SU-DHL-6 (cell line): ENCODE results near the gene ADSS2.

Source experiments
- H2AFZ ChIP-seq: fragments of 200-600 bp; sonication (generic); 2 replicates; pipeline ENCODE4 v1.6.1; 2014; ENCODE audit warnings: low read depth, mild to moderate bottlenecking, moderate library complexity, mixed read lengths, antibody characterized with exemption, low read length; ENCODE audit not compliant: severe bottlenecking
- H3F3A ChIP-seq: fragments of 200-600 bp; shearing (Covaris generic); 2 replicates; pipeline ENCODE4 v1.6.0; 2016; ENCODE audit warnings: antibody characterized with exemption, mild to moderate bottlenecking; ENCODE audit not compliant: insufficient read depth
- H3K27ac ChIP-seq: fragments of 200-600 bp; sonication (generic); 2 replicates; pipeline ENCODE4 v1.5.1; 2016; ENCODE audit warnings: low read depth, mild to moderate bottlenecking, low read length, moderate library complexity, mixed read lengths
- H3K27me3 ChIP-seq: fragments of 200-600 bp; sonication (generic), shearing (Covaris generic); 2 replicates; pipeline ENCODE4 v1.6.0; 2014; ENCODE audit warnings: mild to moderate bottlenecking, low read length
- H3K36me3 ChIP-seq: fragments of 200-600 bp; sonication (generic); 2 replicates; pipeline ENCODE4 v1.6.1; 2014; ENCODE audit warnings: mild to moderate bottlenecking, low read length, mixed read lengths
- H3K4me2 ChIP-seq: fragments of 300-600, 200-600 bp; shearing (Covaris generic), sonication (generic); 2 replicates; pipeline ENCODE4 v1.6.0; 2014; ENCODE audit warnings: low read length, low read depth, mild to moderate bottlenecking; ENCODE audit not compliant: poor library complexity, severe bottlenecking
- H3K4me3 ChIP-seq: fragments of 200-600 bp; sonication (generic); 2 replicates; pipeline ENCODE4 v1.5.1; 2014; ENCODE audit warnings: antibody characterized with exemption, low read length, mild to moderate bottlenecking, mixed read lengths; ENCODE audit not compliant: insufficient read depth, poor library complexity, severe bottlenecking
- H3K79me2 ChIP-seq: fragments of 200-600 bp; sonication (generic); 2 replicates; pipeline ENCODE4 v1.6.1; 2014; ENCODE audit warnings: mild to moderate bottlenecking, low read length, moderate library complexity; ENCODE audit not compliant: insufficient read depth
- H3K9ac ChIP-seq: fragments of 200-600 bp; sonication (generic); 2 replicates; pipeline ENCODE4 v1.7.0; 2014; ENCODE audit warnings: mild to moderate bottlenecking, low read length
- H3K9me2 ChIP-seq: fragments of 200-600 bp; sonication (generic); replicated peaks from 2 replicates; pipeline ENCODE4 v1.6.1; 2014; ENCODE audit warnings: low read length; ENCODE audit not compliant: insufficient read depth
- H3K9me3 ChIP-seq: fragments of 200-600 bp; sonication (generic); 2 replicates; pipeline ENCODE4 v1.6.1; 2014; ENCODE audit warnings: low read length, mixed read lengths; ENCODE audit not compliant: insufficient read depth
- H4K20me1 ChIP-seq: fragments of 200-600 bp; sonication (generic); 2 replicates; pipeline ENCODE4 v1.6.1; 2014; ENCODE audit warnings: low read depth, mild to moderate bottlenecking, antibody characterized with exemption, low read length, moderate library complexity, mixed read lengths
- CTCF ChIP-seq: fragments of 200-600 bp; sonication (generic); IDR thresholded peaks from one replicate; pipeline ENCODE4 v1.5.1; 2017; ENCODE audit warnings: antibody characterized with exemption, mild to moderate bottlenecking, low read length, moderate library complexity; ENCODE audit not compliant: insufficient read depth, poor library complexity, severe bottlenecking
- EZH2phosphoT487 ChIP-seq: fragments of 200-600 bp; sonication (generic), shearing (Covaris generic); conservative IDR thresholded peaks from 2 replicates; pipeline ENCODE4 v1.6.1; 2018; ENCODE audit warnings: mild to moderate bottlenecking, antibody characterized with exemption, low read length, moderate library complexity, mixed read lengths

ADSS2 gene

DNA sequence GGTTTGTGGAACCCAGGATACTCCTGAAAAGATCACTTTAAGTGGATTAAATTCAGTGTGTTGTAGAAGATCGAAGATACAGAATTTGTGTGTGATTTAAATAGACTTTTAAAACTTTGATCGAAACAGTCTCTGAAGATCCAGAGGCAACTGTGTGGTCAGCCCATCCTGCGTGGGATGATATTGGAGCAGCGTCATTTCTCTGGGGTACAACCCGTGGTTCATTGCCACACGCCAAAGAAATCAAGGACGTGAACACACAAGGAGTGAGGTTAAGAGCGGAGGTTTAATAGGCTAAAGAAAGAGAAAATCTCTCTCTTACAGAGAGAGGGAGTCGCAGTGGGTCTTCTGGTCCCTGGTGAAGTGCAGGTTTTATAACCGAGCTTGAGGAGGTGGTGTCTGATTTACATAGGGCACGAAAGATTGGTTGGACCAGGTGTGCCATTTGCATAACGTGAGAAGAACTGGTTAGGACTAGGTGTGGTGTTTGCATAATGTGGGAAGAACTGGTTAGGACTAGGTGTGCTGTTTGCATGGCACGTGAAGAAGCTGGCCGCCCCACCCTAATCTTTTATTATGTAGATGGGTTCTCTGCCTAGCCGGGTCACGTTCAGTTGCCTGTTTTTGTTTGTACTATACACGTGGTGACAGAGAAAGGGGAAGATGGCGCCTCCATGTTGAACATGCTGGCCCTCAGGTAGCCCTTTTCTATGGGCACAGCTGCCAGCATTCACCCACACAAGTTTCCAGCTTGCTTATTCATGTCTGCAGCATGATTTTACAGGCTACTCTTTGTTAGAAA is 82.3 kb downstream of the ADSS2 start:
- Histone ChIP-seq H3K9ac (no peak overlapping the region), H3K4me2 (no peak overlapping the region), H3K4me3 (no peak overlapping the region), H3F3A (no peaks in the 10 kb centered on the region), H4K20me1 (no peaks in the 10 kb centered on the region), H3K9me2 (no peaks in the 10 kb centered on the region), H3K27me3 (no peaks in the 10 kb centered on the region), H2AFZ (no peak overlapping the region), H3K36me3 (no peaks in the 10 kb centered on the region), H3K27ac (no peak overlapping the region), H3K9me3 (no peaks in the 10 kb centered on the region), H3K79me2 (no peaks in the 10 kb centered on the region)
- TF ChIP-seq EZH2phosphoT487 (no peak), CTCF (no peak)

DNA sequence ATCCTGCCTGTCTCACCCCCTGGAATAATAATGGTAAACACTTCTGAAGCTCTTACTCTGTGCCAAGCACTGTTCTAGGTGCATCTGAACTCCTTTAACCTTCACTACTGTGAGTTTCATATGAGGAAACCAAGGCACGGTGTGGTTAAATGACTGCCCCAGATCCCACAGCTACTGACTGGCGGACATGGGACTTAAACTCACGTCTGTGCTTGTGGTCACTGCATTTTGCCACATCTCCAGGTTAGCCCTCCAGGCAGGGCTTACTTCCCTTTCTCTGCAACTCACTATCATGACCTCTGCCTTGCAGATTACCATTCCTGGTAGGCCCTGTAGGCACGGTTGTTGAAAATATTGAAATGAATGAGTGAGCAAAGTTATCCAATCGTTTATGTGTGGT is 83.4 kb downstream of the ADSS2 start:
- Histone ChIP-seq H3F3A (no peaks in the 10 kb centered on the region), H3K4me3 (no peak overlapping the region), H3K27me3 (no peaks in the 10 kb centered on the region), H3K9me3 (no peaks in the 10 kb centered on the region), H3K79me2 (no peaks in the 10 kb centered on the region), H4K20me1 (no peaks in the 10 kb centered on the region), H3K4me2 (no peak overlapping the region), H3K36me3 (no peaks in the 10 kb centered on the region), H2AFZ (no peak overlapping the region), H3K9me2 (no peaks in the 10 kb centered on the region), H3K27ac (no peak overlapping the region), H3K9ac (no peak overlapping the region)
- TF ChIP-seq CTCF: no peak
- no peak for TF ChIP-seq EZH2phosphoT487

DNA sequence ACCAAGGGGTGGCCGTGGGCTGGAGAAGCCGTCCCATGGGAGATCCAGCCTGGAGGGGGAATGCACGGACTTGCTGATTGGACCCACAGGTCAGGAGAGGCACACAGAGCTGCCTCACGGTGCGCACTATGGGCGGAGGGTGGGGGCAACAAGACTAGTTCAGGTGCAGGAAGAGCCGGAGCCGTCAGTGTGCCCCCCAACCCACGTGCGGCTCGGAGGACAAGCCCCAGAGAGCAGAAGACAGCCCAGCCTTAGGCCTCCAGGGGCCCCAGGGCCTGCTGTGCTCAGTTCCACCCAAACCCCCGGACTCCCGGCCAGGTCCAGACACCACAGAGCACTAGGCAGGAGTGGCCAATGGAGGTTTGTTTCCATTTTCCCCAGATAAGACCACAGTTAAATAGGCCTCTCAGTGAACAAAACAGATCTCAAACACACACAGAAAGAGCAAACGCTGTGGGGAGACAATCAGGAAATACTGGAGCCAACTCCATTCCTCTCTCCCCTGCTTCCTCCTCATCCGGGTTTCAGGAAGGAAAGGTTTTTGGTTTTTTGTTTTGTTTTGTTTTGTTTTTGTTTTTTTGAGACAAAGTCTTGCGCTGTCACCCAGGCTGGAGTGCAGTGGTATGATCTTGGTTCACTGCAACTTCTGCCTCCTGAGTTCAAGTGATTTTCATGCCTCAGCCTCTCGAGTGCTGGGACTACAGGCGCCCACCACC is 84.2 kb downstream of the ADSS2 start:
- no peak overlapping the region for H2AFZ ChIP-seq

More for the DNA sequence above, 84.2 kb downstream of the ADSS2 start:
- Histone ChIP-seq H3K36me3 (no peaks in the 10 kb centered on the region), H3K4me2 (no peak overlapping the region), H3K9me2 (no peaks in the 10 kb centered on the region), H4K20me1 (no peaks in the 10 kb centered on the region), H3K27ac (no peak overlapping the region), H3K4me3 (no peak overlapping the region), H3K9ac (no peak overlapping the region), H3K79me2 (no peaks in the 10 kb centered on the region), H3K9me3 (no peaks in the 10 kb centered on the region), H3F3A (no peaks in the 10 kb centered on the region), H3K27me3 (no peaks in the 10 kb centered on the region)
- no peak for TF ChIP-seq EZH2phosphoT487
- no peak for TF ChIP-seq CTCF
